Activated CD4-positive, alpha-beta T cell treated with anti-CD3 and anti-CD28 coated beads, Interleukin-2, Interleukin-4, amounts not matched to agents 100 ng/mL and 50 ng/mL, durations not matched to agents 16 hours and 8 hours (primary cell): Measurements from ENCODE around the gene CRHBP.

Source experiments
- DNase-seq: peaks from one replicate; pipeline ENCODE4 v3.0.0-alpha.2; 2020; ENCODE audit warnings: low spot score

CRHBP gene

GRCh38 chr5:77015938-77016569, 63.2 kb downstream of the CRHBP start:
- DNase-seq: peak; percentile 38

GRCh38 chr5:77016962-77017361, 64.1 kb downstream of the CRHBP start:
- no peak for DNase-seq

GRCh38 chr5:77017668-77018067, 64.8 kb downstream of the CRHBP start:
- no peak for DNase-seq
